HepG2 (cell line): ENCODE measurements around the gene MS4A10. TPM values are rescaled to one million over a fixed set of nuclear protein-coding genes. Genes with fewer than 3 reads are reported as not detected.

Experiments used
- ATAC-seq: fragments of 200-7000 bp; cut with Tn5 transposase; 3 replicates; pipeline ENCODE4 v1.9.1; 2020; ENCODE audit warnings: mild to moderate bottlenecking, moderate library complexity
- BruUV-seq: library from RNA; stranded (reverse); fragments of 400-500 nt; replicated peaks from 2 replicates; lab custom pipeline; 2021; lab: Mats Ljungman, UMichigan
- CTCF ChIA-PET: fragments of 300-600 bp; formaldehyde crosslinking; extraction: SDS; loops from one replicate; lab custom pipeline; 2021; ENCODE audit warnings: low total read pairs, inconsistent platforms, low intra/inter-chr PET ratio; lab: Yijun Ruan, JAX
- POLR2A ChIA-PET: fragments of 350-600 bp; sonication (Branson Sonifier 250); formaldehyde crosslinking; loops from one replicate; lab custom pipeline; 2020; ENCODE audit warnings: antibody characterized with exemption, inconsistent platforms; lab: Yijun Ruan, JAX
- DNase-seq: peaks from one replicate; pipeline ENCODE4 v3.0.0-alpha.2; 2015; ENCODE audit warnings: low spot score
- FAIRE-seq: peaks from 3 replicates; lab custom pipeline; 2011; peaks lifted over from hg19 to GRCh38; lab: Jason Lieb, UNC
- H2AFZ ChIP-seq: one replicate; pipeline ENCODE4 v1.6.1; 2011; ENCODE audit warnings: low read length, inconsistent platforms
- H3K27ac ChIP-seq: fragments of 300-600 bp; 3 replicates; pipeline ENCODE4 v1.8.0; 2011; ENCODE audit warnings: mixed run types, mild to moderate bottlenecking, mixed read lengths, low read length, inconsistent platforms; ENCODE audit not compliant: insufficient read depth; ENCODE audit errors: extremely low read length
- H3K27me3 ChIP-seq, 2 experiments: fragments of 200-600 bp in 1 of 2; 2 replicates in 1 of 2; 3 replicates in 1 of 2; pipeline versions ENCODE4 v1.6.0 to v1.8.0; 2011; ENCODE audit warnings: low read length in 2 of 2, mild to moderate bottlenecking in 2 of 2, moderate library complexity in 2 of 2, inconsistent platforms in 1 of 2; ENCODE audit not compliant: insufficient read depth in 2 of 2, control insufficient read depth in 1 of 2
- H3K36me3 ChIP-seq, 2 experiments: fragments of 200-600 bp in 1 of 2; replicated peaks in 1 of 2; 2 replicates in 1 of 2; 3 replicates in 1 of 2; pipeline versions ENCODE4 v1.5.1 to v1.8.0; 2011; ENCODE audit warnings: low read length in 2 of 2, inconsistent platforms in 1 of 2; ENCODE audit not compliant: insufficient read depth in 2 of 2, control insufficient read depth in 1 of 2
- H3K4me1 ChIP-seq: 2 replicates; pipeline ENCODE4 v1.5.1; 2012; ENCODE audit warnings: low read length, inconsistent platforms; ENCODE audit not compliant: insufficient read depth
- H3K4me2 ChIP-seq: 2 replicates; pipeline ENCODE4 v1.6.0; 2011; ENCODE audit warnings: low read depth, low read length, inconsistent platforms
- H3K4me3 ChIP-seq, 3 experiments: fragments of 200-600 bp in 1 of 3; sonication (generic), shearing (Covaris generic) in 1 of 3; replicated peaks in 1 of 3; 2 replicates each; pipeline ENCODE4 v1.5.1; 2011 to 2016; ENCODE audit warnings: low read length in 3 of 3, inconsistent platforms in 2 of 3, low read depth in 2 of 3, mild to moderate bottlenecking in 2 of 3, control low read depth in 1 of 3, mixed read lengths in 1 of 3; ENCODE audit not compliant: insufficient read depth in 1 of 3
- H3K79me2 ChIP-seq: one replicate; pipeline ENCODE4 v1.6.1; 2011; ENCODE audit warnings: low read length, inconsistent platforms; ENCODE audit not compliant: insufficient read depth
- H3K9ac ChIP-seq: 2 replicates; pipeline ENCODE4 v1.6.0; 2011; ENCODE audit warnings: mild to moderate bottlenecking, low read depth, low read length, inconsistent platforms; ENCODE audit not compliant: insufficient read depth
- H3K9me3 ChIP-seq: 2 replicates; pipeline ENCODE4 v1.5.1; 2012; ENCODE audit warnings: mild to moderate bottlenecking, low read length
- H4K20me1 ChIP-seq: 2 replicates; pipeline ENCODE4 v1.6.0; 2011; ENCODE audit warnings: inconsistent platforms, mild to moderate bottlenecking, low read length, moderate library complexity; ENCODE audit not compliant: insufficient read depth
- DNMT1 ChIP-seq: sonication (generic); formaldehyde crosslinking; IDR thresholded peaks from 2 replicates; pipeline ENCODE4 v1.5.1; 2020; ENCODE audit warnings: mild to moderate bottlenecking, missing genetic modification reagents
- JARID2 ChIP-seq: sonication (generic); formaldehyde crosslinking; IDR thresholded peaks from 2 replicates; pipeline ENCODE4 v1.8.1; 2023; ENCODE audit warnings: missing genetic modification reagents, inconsistent platforms; ENCODE audit not compliant: insufficient replicate concordance
- NR3C1 ChIP-seq: sonication (generic); formaldehyde crosslinking; IDR thresholded peaks from 2 replicates; pipeline ENCODE4 v1.4.0; 2020; ENCODE audit warnings: missing genetic modification reagents
- POGZ ChIP-seq: sonication (generic); formaldehyde crosslinking; IDR thresholded peaks from 2 replicates; pipeline ENCODE4 v1.4.0; 2020; ENCODE audit warnings: mild to moderate bottlenecking, missing genetic modification reagents
- SP2 ChIP-seq: sonication (generic); formaldehyde crosslinking; IDR thresholded peaks from 2 replicates; pipeline ENCODE4 v1.5.1; 2020; ENCODE audit warnings: mild to moderate bottlenecking, missing genetic modification reagents
- SRY ChIP-seq: sonication (generic); formaldehyde crosslinking; IDR thresholded peaks from 2 replicates; pipeline ENCODE4 v1.8.0; 2022; ENCODE audit warnings: mild to moderate bottlenecking, missing genetic modification reagents
- XRCC5 ChIP-seq: fragments of 200-400 bp; formaldehyde crosslinking; optimal IDR thresholded peaks from 2 replicates; pipeline ENCODE3; 2017; ENCODE audit warnings: mild to moderate bottlenecking, low read length
- ZFP41 ChIP-seq: sonication (generic); formaldehyde crosslinking; IDR thresholded peaks from 2 replicates; pipeline ENCODE4 v1.4.0; 2020; ENCODE audit warnings: mild to moderate bottlenecking, missing genetic modification reagents, borderline replicate concordance
- ZFY ChIP-seq: sonication (generic); formaldehyde crosslinking; IDR thresholded peaks from 2 replicates; pipeline ENCODE4 v1.4.0; 2020; ENCODE audit warnings: missing genetic modification reagents
- ZNF335 ChIP-seq: sonication (generic); formaldehyde crosslinking; IDR thresholded peaks from 2 replicates; pipeline ENCODE4 v1.4.0; 2020; ENCODE audit warnings: missing genetic modification reagents
- ZNF431 ChIP-seq: sonication (generic); formaldehyde crosslinking; IDR thresholded peaks from 2 replicates; pipeline ENCODE4 v1.9.0; 2022; ENCODE audit warnings: missing genetic modification reagents, low read depth, mild to moderate bottlenecking, borderline replicate concordance
- ZNF441 ChIP-seq: sonication (generic); formaldehyde crosslinking; IDR thresholded peaks from 2 replicates; pipeline ENCODE4 v1.7.0; 2021; ENCODE audit warnings: missing genetic modification reagents, borderline replicate concordance
- ZNF749 ChIP-seq: sonication (generic); formaldehyde crosslinking; IDR thresholded peaks from 2 replicates; pipeline ENCODE4 v1.8.0; 2022; ENCODE audit warnings: mild to moderate bottlenecking, missing genetic modification reagents, moderate library complexity, borderline replicate concordance
- ZNF773 ChIP-seq: sonication (generic); formaldehyde crosslinking; IDR thresholded peaks from 2 replicates; pipeline ENCODE4 v1.4.0; 2020; ENCODE audit warnings: missing genetic modification reagents, borderline replicate concordance
- WGBS: methylation state at CpG from one replicate; pipeline ENCODE4 v1.1.6; 2017; ENCODE audit warnings: low lambda C conversion rate; 5-methylcytosine and 5-hydroxymethylcytosine counted together
- in situ Hi-C: cut with HindIII; loops from 2 replicates; pipeline ENCODE4 v1.10.0; 2017; ENCODE audit warnings: low pct_unique_long_range_greater_than_20kb; ENCODE audit not compliant: extremely low pct_ligation_motif_present
- intact Hi-C: fragments of 100-400 bp; cut with micrococcal nuclease; formaldehyde crosslinking; loops from one replicate; pipeline ENCODE4 v1.10.0; 2022; ENCODE audit not compliant: unreplicated experiment
- polyA plus RNA-seq, 8 experiments: library from polyadenylated mRNA; depleted of rRNA in 3 of 8; stranded (reverse) in 7 of 8; unstranded in 1 of 8; fragments of >200 nt; fragmentation: Illumina TruSeq in 4 of 8; extraction: Trizol in 4 of 8; gene quantifications; 2 replicates each; pipeline versions ENCODE4 v1.2.1 to v1.2.3, GENCODE V29; 2011 to 2016; ENCODE audit warnings: low read depth in 4 of 8, missing spikeins in 1 of 8, mixed read lengths in 1 of 8; ENCODE audit not compliant: insufficient read depth in 1 of 8
- total RNA-seq, 5 experiments: library from RNA; depleted of rRNA; stranded (reverse); fragments of >200 nt; fragmentation: Illumina TruSeq; extraction: Trizol; gene quantifications; 2 replicates each; pipeline ENCODE4 v1.2.3, GENCODE V29; 2016; ENCODE audit warnings: low read depth in 1 of 5
- TF ChIP-seq, protein P1 (sequence below): sonication (generic); formaldehyde crosslinking; IDR thresholded peaks from 2 replicates; pipeline ENCODE4 v1.8.1; 2023; ENCODE audit warnings: mild to moderate bottlenecking, missing genetic modification reagents
- TF ChIP-seq, protein P2 (sequence below): sonication (generic); formaldehyde crosslinking; IDR thresholded peaks from 2 replicates; pipeline ENCODE4 v1.5.0; 2020; ENCODE audit warnings: missing genetic modification reagents, mild to moderate bottlenecking, borderline replicate concordance
- TF ChIP-seq, protein P3 (sequence below): sonication (generic); formaldehyde crosslinking; IDR thresholded peaks from 2 replicates; pipeline ENCODE4 v1.4.0; 2020; ENCODE audit warnings: low read depth, mild to moderate bottlenecking, missing genetic modification reagents
- TF ChIP-seq, protein P4 (sequence below): sonication (generic); formaldehyde crosslinking; IDR thresholded peaks from 2 replicates; pipeline ENCODE4 v1.4.0; 2020; ENCODE audit warnings: missing genetic modification reagents, borderline replicate concordance

Gene MS4A10
- total and polyA plus RNA-seq, 2 of the 13 experiments (the other 11 are each of a cell fraction or from before 2014, with no cell fraction given), result not detected

DNA sequence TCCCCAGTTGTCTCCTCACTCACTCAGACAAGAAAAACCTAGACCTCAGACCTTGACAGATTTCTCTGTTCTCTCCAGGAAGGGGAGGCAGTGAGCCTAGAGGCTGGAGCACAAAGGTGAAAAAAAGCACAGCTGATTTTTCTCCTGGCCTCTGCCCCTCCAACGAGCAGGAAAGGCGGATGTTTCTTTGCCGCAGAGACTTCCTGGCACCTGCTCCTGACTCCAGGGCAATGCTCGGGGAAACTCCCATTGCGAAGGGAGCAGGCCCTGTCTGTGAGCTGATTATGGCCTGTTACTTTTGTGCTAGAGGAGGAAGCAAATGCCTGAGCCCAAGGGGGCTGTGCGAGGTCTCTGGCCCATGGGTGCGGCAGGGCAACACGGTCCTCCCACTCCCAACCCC lies 25.4 kb downstream of the MS4A10 start:
- no peak for FAIRE-seq
- Histone ChIP-seq H3K4me3 (no peak overlapping the region), H4K20me1 (no peaks in the 10 kb centered on the region), H3K36me3 (no peaks in the 10 kb centered on the region), H3K27me3 (peaks cover 1 to 10% of the 10 kb centered on the region in 2 experiments; a peak in 2 of 5 replicates), H2AFZ (no peak overlapping the region), H3K9me3 (no peaks in the 10 kb centered on the region), H3K9ac (no peak overlapping the region), H3K79me2 (no peaks in the 10 kb centered on the region)
- CTCF ChIA-PET, result no interaction called here
- ATAC-seq, result no peak
- POLR2A ChIA-PET, result no interaction called here
- in situ Hi-C loops, result no loop called here
- TF ChIP-seq, protein P1, sequence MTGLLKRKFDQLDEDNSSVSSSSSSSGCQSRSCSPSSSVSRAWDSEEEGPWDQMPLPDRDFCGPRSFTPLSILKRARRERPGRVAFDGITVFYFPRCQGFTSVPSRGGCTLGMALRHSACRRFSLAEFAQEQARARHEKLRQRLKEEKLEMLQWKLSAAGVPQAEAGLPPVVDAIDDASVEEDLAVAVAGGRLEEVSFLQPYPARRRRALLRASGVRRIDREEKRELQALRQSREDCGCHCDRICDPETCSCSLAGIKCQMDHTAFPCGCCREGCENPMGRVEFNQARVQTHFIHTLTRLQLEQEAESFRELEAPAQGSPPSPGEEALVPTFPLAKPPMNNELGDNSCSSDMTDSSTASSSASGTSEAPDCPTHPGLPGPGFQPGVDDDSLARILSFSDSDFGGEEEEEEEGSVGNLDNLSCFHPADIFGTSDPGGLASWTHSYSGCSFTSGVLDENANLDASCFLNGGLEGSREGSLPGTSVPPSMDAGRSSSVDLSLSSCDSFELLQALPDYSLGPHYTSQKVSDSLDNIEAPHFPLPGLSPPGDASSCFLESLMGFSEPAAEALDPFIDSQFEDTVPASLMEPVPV (CRISPR knock-in tag), result no peak
- TF ChIP-seq ZNF441 (CRISPR knock-in tag) (no peak), ZFP41 (no peak), SP2 (CRISPR knock-in tag) (no peak), ZNF749 (CRISPR knock-in tag) (no peak), JARID2 (CRISPR knock-in tag) (no peak), ZNF335 (CRISPR knock-in tag) (no peak), NR3C1 (no peak), POGZ (no peak), SRY (CRISPR knock-in tag) (no peak), XRCC5 (no peak), ZNF773 (no peak), ZFY (CRISPR knock-in tag) (no peak), ZNF431 (CRISPR knock-in tag) (no peak), DNMT1 (CRISPR knock-in tag) (no peak)
- TF ChIP-seq, protein P2, sequence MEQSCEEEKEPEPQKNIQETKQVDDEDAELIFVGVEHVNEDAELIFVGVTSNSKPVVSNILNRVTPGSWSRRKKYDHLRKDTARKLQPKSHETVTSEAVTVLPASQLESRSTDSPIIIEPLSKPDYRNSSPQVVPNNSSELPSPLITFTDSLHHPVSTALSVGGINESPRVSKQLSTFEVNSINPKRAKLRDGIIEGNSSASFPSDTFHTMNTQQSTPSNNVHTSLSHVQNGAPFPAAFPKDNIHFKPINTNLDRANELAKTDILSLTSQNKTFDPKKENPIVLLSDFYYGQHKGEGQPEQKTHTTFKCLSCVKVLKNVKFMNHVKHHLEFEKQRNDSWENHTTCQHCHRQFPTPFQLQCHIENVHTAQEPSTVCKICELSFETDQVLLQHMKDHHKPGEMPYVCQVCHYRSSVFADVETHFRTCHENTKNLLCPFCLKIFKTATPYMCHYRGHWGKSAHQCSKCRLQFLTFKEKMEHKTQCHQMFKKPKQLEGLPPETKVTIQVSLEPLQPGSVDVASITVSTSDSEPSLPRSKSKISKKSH, result no peak
- TF ChIP-seq, protein P3, sequence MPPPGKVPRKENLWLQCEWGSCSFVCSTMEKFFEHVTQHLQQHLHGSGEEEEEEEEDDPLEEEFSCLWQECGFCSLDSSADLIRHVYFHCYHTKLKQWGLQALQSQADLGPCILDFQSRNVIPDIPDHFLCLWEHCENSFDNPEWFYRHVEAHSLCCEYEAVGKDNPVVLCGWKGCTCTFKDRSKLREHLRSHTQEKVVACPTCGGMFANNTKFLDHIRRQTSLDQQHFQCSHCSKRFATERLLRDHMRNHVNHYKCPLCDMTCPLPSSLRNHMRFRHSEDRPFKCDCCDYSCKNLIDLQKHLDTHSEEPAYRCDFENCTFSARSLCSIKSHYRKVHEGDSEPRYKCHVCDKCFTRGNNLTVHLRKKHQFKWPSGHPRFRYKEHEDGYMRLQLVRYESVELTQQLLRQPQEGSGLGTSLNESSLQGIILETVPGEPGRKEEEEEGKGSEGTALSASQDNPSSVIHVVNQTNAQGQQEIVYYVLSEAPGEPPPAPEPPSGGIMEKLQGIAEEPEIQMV, result no peak
- TF ChIP-seq, protein P4, sequence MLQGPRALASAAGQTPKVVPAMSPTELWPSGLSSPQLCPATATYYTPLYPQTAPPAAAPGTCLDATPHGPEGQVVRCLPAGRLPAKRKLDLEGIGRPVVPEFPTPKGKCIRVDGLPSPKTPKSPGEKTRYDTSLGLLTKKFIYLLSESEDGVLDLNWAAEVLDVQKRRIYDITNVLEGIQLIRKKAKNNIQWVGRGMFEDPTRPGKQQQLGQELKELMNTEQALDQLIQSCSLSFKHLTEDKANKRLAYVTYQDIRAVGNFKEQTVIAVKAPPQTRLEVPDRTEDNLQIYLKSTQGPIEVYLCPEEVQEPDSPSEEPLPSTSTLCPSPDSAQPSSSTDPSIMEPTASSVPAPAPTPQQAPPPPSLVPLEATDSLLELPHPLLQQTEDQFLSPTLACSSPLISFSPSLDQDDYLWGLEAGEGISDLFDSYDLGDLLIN, result no peak
- TF ChIP-seq, all 625 proteins: peak for 0
- BruUV-seq, result no TSS peak
- DNase-seq, result no peak
- H3K4me2 ChIP-seq, result no peak overlapping the region
- intact Hi-C loops, result no loop called here
- no peaks in the 10 kb centered on the region for H3K4me1 ChIP-seq
- H3K27ac ChIP-seq, result no peak overlapping the region
- WGBS, result 51% methylated on average over 5 of the region's 8 CpGs
